Muscle layer of colon (tissue), 2 donors: ENCODE data around the gene NUP210.
"Not testable (repeated sequence)": the region's sequence is repeated elsewhere in the genome, so short reads cannot be mapped to it uniquely, and the experiment has no call there.

Source experiments
- H3K27ac ChIP-seq: one replicate; pipeline ENCODE4 v1.7.0; 2013; ENCODE audit warnings: low read depth, mild to moderate bottlenecking, low read length, moderate library complexity
- H3K27me3 ChIP-seq, 2 donors: one replicate each; pipeline ENCODE4 v1.7.0; 2013; ENCODE audit warnings: low read length in 2 of 2, mild to moderate bottlenecking in 2 of 2; ENCODE audit not compliant: insufficient read depth in 2 of 2, control insufficient read depth in 1 of 2
- H3K36me3 ChIP-seq: one replicate; pipeline ENCODE4 v1.7.0; 2013; ENCODE audit warnings: mild to moderate bottlenecking, low read length; ENCODE audit not compliant: insufficient read depth
- H3K4me1 ChIP-seq: one replicate; pipeline ENCODE4 v1.7.0; 2013; ENCODE audit warnings: mild to moderate bottlenecking, low read length; ENCODE audit not compliant: insufficient read depth
- H3K4me3 ChIP-seq, 2 donors: one replicate each; pipeline ENCODE4 v1.7.0; 2013; ENCODE audit warnings: low read length in 2 of 2, low read depth in 1 of 2, mild to moderate bottlenecking in 1 of 2, moderate library complexity in 1 of 2
- H3K9ac ChIP-seq: one replicate; pipeline ENCODE4 v1.7.0; 2013; ENCODE audit warnings: low read length
- H3K9me3 ChIP-seq: one replicate; pipeline ENCODE4 v1.7.0; 2013; ENCODE audit warnings: mild to moderate bottlenecking, low read length
- donor health status: abdominal sarcoma.
- donor health status: Adenocarcinoma of cecum.

The NUP210 gene

GRCh38 chr3:13455644-13456043, 35.5 kb upstream of the NUP210 start:
- H3K27me3 ChIP-seq, result no peaks in the 10 kb centered on the region
- H3K36me3 ChIP-seq, result no peaks in the 10 kb centered on the region
- H3K4me3 ChIP-seq, result no peak overlapping the region
- H3K9ac ChIP-seq, result no peak overlapping the region
- H3K4me1 ChIP-seq, result peaks cover 4% of the 10 kb centered on the region
- H3K27ac ChIP-seq, result no peak overlapping the region
- no peaks in the 10 kb centered on the region for H3K9me3 ChIP-seq

GRCh38 chr3:13452490-13453335, 32.6 kb upstream of the NUP210 start:
- H3K27ac ChIP-seq, result peak overlapping the region; percentile 34
- H3K9me3 ChIP-seq, result no peaks in the 10 kb centered on the region
- peak overlapping the region in 1 of 2 donors; percentile 65 for H3K4me3 ChIP-seq
- peaks cover 4% of the 10 kb centered on the region for H3K4me1 ChIP-seq
- no peaks in the 10 kb centered on the region for H3K27me3 ChIP-seq
- no peaks in the 10 kb centered on the region for H3K36me3 ChIP-seq
- H3K9ac ChIP-seq, result no peak overlapping the region

GRCh38 chr3:13451301-13451673, 31.2 kb upstream of the NUP210 start:
- Histone ChIP-seq H3K9ac (peak overlapping the region; percentile 31), H3K4me1 (peaks cover 4% of the 10 kb centered on the region), H3K27ac (peak overlapping the region; percentile 70)

GRCh38 chr3:13442882-13443281, 22.8 kb upstream of the NUP210 start:
- not testable (repeated sequence) for H3K4me3 ChIP-seq, H3K9me3 ChIP-seq, H3K4me1 ChIP-seq, H3K36me3 ChIP-seq, H3K9ac ChIP-seq, H3K27ac ChIP-seq, H3K27me3 ChIP-seq

More at GRCh38 chr3:13451301-13451673, 31.2 kb upstream of the NUP210 start:
- Histone ChIP-seq H3K36me3 (no peaks in the 10 kb centered on the region), H3K4me3 (peak overlapping the region; percentile 28 to 65), H3K27me3 (no peaks in the 10 kb centered on the region), H3K9me3 (no peaks in the 10 kb centered on the region)

GRCh38 chr3:13440204-13440817, 20.2 kb upstream of the NUP210 start:
- no peaks in the 10 kb centered on the region for H3K4me1 ChIP-seq
- no peak overlapping the region for H3K27ac ChIP-seq
- no peaks in the 10 kb centered on the region for H3K27me3 ChIP-seq
- H3K4me3 ChIP-seq, result no peak overlapping the region
- H3K9ac ChIP-seq, result no peak overlapping the region
- no peaks in the 10 kb centered on the region for H3K9me3 ChIP-seq
- no peaks in the 10 kb centered on the region for H3K36me3 ChIP-seq

GRCh38 chr3:13436213-13436612, 16.1 kb upstream of the NUP210 start:
- H3K36me3 ChIP-seq, H3K9ac ChIP-seq, H3K9me3 ChIP-seq: not testable (repeated sequence)

GRCh38 chr3:13433912-13434311, 13.8 kb upstream of the NUP210 start:
- H3K36me3 ChIP-seq, result no peaks in the 10 kb centered on the region
- no peaks in the 10 kb centered on the region for H3K4me1 ChIP-seq
- H3K27me3 ChIP-seq, result no peaks in the 10 kb centered on the region
- H3K9ac ChIP-seq, result no peak overlapping the region
- no peak overlapping the region for H3K4me3 ChIP-seq
- H3K27ac ChIP-seq, result no peak overlapping the region
- H3K9me3 ChIP-seq, result no peaks in the 10 kb centered on the region

More at GRCh38 chr3:13436213-13436612, 16.1 kb upstream of the NUP210 start:
- not testable (repeated sequence) for H3K4me3 ChIP-seq, H3K4me1 ChIP-seq, H3K27ac ChIP-seq, H3K27me3 ChIP-seq

GRCh38 chr3:13432093-13432492, 12.0 kb upstream of the NUP210 start:
- Histone ChIP-seq H3K27ac (no peak overlapping the region), H3K4me1 (no peaks in the 10 kb centered on the region), H3K9me3 (no peaks in the 10 kb centered on the region), H3K9ac (no peak overlapping the region), H3K36me3 (no peaks in the 10 kb centered on the region), H3K4me3 (no peak overlapping the region), H3K27me3 (no peaks in the 10 kb centered on the region)

GRCh38 chr3:13430411-13430875, 10.3 kb upstream of the NUP210 start:
- H3K9ac ChIP-seq, H3K9me3 ChIP-seq, H3K36me3 ChIP-seq, H3K4me3 ChIP-seq, H3K4me1 ChIP-seq, H3K27ac ChIP-seq, H3K27me3 ChIP-seq: not testable (repeated sequence)

GRCh38 chr3:13429631-13430291, 9.6 kb upstream of the NUP210 start:
- no peaks in the 10 kb centered on the region for H3K36me3 ChIP-seq
- no peaks in the 10 kb centered on the region for H3K27me3 ChIP-seq
- no peaks in the 10 kb centered on the region for H3K9me3 ChIP-seq

GRCh38 chr3:13428678-13429077, 8.6 kb upstream of the NUP210 start:
- H3K27ac ChIP-seq, result not testable (repeated sequence)

More at GRCh38 chr3:13429631-13430291, 9.6 kb upstream of the NUP210 start:
- Histone ChIP-seq H3K4me3 (no peak overlapping the region), H3K9ac (no peak overlapping the region), H3K4me1 (no peaks in the 10 kb centered on the region), H3K27ac (no peak overlapping the region)

More at GRCh38 chr3:13428678-13429077, 8.6 kb upstream of the NUP210 start:
- H3K4me3 ChIP-seq, H3K27me3 ChIP-seq, H3K36me3 ChIP-seq, H3K9ac ChIP-seq, H3K4me1 ChIP-seq, H3K9me3 ChIP-seq: not testable (repeated sequence)
